Measurements from ENCODE around the gene VAC14.

GRCh38 chr16:70684146-70685060 is 116.6 kb downstream of the VAC14 start:
- TF ChIP-seq, protein P1, sequence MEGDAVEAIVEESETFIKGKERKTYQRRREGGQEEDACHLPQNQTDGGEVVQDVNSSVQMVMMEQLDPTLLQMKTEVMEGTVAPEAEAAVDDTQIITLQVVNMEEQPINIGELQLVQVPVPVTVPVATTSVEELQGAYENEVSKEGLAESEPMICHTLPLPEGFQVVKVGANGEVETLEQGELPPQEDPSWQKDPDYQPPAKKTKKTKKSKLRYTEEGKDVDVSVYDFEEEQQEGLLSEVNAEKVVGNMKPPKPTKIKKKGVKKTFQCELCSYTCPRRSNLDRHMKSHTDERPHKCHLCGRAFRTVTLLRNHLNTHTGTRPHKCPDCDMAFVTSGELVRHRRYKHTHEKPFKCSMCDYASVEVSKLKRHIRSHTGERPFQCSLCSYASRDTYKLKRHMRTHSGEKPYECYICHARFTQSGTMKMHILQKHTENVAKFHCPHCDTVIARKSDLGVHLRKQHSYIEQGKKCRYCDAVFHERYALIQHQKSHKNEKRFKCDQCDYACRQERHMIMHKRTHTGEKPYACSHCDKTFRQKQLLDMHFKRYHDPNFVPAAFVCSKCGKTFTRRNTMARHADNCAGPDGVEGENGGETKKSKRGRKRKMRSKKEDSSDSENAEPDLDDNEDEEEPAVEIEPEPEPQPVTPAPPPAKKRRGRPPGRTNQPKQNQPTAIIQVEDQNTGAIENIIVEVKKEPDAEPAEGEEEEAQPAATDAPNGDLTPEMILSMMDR (IDR thresholded peaks at IDR 0.05; ENCODE audit: insufficient read depth, low read length) = no peak
- TF ChIP-seq, protein P2, sequence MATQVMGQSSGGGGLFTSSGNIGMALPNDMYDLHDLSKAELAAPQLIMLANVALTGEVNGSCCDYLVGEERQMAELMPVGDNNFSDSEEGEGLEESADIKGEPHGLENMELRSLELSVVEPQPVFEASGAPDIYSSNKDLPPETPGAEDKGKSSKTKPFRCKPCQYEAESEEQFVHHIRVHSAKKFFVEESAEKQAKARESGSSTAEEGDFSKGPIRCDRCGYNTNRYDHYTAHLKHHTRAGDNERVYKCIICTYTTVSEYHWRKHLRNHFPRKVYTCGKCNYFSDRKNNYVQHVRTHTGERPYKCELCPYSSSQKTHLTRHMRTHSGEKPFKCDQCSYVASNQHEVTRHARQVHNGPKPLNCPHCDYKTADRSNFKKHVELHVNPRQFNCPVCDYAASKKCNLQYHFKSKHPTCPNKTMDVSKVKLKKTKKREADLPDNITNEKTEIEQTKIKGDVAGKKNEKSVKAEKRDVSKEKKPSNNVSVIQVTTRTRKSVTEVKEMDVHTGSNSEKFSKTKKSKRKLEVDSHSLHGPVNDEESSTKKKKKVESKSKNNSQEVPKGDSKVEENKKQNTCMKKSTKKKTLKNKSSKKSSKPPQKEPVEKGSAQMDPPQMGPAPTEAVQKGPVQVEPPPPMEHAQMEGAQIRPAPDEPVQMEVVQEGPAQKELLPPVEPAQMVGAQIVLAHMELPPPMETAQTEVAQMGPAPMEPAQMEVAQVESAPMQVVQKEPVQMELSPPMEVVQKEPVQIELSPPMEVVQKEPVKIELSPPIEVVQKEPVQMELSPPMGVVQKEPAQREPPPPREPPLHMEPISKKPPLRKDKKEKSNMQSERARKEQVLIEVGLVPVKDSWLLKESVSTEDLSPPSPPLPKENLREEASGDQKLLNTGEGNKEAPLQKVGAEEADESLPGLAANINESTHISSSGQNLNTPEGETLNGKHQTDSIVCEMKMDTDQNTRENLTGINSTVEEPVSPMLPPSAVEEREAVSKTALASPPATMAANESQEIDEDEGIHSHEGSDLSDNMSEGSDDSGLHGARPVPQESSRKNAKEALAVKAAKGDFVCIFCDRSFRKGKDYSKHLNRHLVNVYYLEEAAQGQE (IDR thresholded peaks at IDR 0.05; ENCODE audit: insufficient replicate concordance, low read depth) = no peak
